Measurements from ENCODE around the gene SMAD2.
"Not testable (repeated sequence)": the region's sequence is repeated elsewhere in the genome, so short reads cannot be mapped to it uniquely, and the experiment has no call there.

SMAD2 gene

GRCh38 chr18:47829831-47830230, 100.6 kb downstream of the SMAD2 start:
- no peak overlapping the region for H3K14ac ChIP-seq (ENCODE audit: low read length in 2 of 2)
- peaks cover 4% of the 10 kb centered on the region for H3K4me1 ChIP-seq (ENCODE audit: control insufficient read depth, insufficient read depth, low read depth, low read length)
- no peak overlapping the region for H4K91ac ChIP-seq (ENCODE audit: low read length)
- no CpG with 5 or more reads among the region's 3 CpGs for WGBS
- no peak overlapping the region for H2BK12ac ChIP-seq (ENCODE audit: low read length in 2 of 2)
- H2AK5ac ChIP-seq (ENCODE audit: low read length, severe bottlenecking), result no peak overlapping the region
- H3K4me3 ChIP-seq (ENCODE audit: insufficient read depth in 1 of 2, low read depth in 1 of 2, low read length in 2 of 2), result no peak overlapping the region
- no peak overlapping the region for H3K4me2 ChIP-seq (ENCODE audit: low read length, poor library complexity, severe bottlenecking)
- peaks cover 6 to 58% of the 10 kb centered on the region in 2 experiments for H3K36me3 ChIP-seq (ENCODE audit: control insufficient read depth in 1 of 2, insufficient read depth in 2 of 2, low read depth in 1 of 2, low read length in 2 of 2)
- H3K27me3 ChIP-seq (ENCODE audit: control insufficient read depth in 1 of 2, insufficient read depth in 1 of 2, low read length in 2 of 2), result no peaks in the 10 kb centered on the region
- H2BK120ac ChIP-seq (ENCODE audit: low read depth, low read length), result no peak overlapping the region
- H3K18ac ChIP-seq (ENCODE audit: low read depth in 1 of 2, low read length in 2 of 2), result no peak overlapping the region
- H3K9me3 ChIP-seq (ENCODE audit: control insufficient read depth, low read length), result no peaks in the 10 kb centered on the region
- H3K23ac ChIP-seq (ENCODE audit: low read length in 2 of 2), result no peak overlapping the region
- H2AFZ ChIP-seq (ENCODE audit: low read depth, low read length), result no peak overlapping the region
- H3K4ac ChIP-seq (ENCODE audit: low read depth in 1 of 2, low read length in 2 of 2), result no peak overlapping the region
- H3K27ac ChIP-seq (ENCODE audit: low read length, poor library complexity, severe bottlenecking), result no peak overlapping the region
- H3K79me1 ChIP-seq (replicated peaks; ENCODE audit: low read length, poor library complexity, severe bottlenecking), result peaks cover 8% of the 10 kb centered on the region
- no peak for DNase-seq
- no peak overlapping the region for H4K8ac ChIP-seq (ENCODE audit: low read length)
- H2BK5ac ChIP-seq (ENCODE audit: low read depth, low read length, poor library complexity, severe bottlenecking), result no peak overlapping the region
- no peak overlapping the region for H2BK15ac ChIP-seq (ENCODE audit: low read depth, poor library complexity, severe bottlenecking)
- no peak overlapping the region for H3K9ac ChIP-seq (ENCODE audit: low read length)

- H3K9ac ChIP-seq (ENCODE audit: low read length); H2BK5ac ChIP-seq (ENCODE audit: low read depth, low read length, poor library complexity, severe bottlenecking); H3K9me3 ChIP-seq (ENCODE audit: control insufficient read depth, low read length); H3K4me2 ChIP-seq (ENCODE audit: low read length, poor library complexity, severe bottlenecking); H3K27ac ChIP-seq (ENCODE audit: low read length, poor library complexity, severe bottlenecking); H2AFZ ChIP-seq (ENCODE audit: low read depth, low read length); DNase-seq; H2BK12ac ChIP-seq (ENCODE audit: low read length in 2 of 2); H3K79me1 ChIP-seq (replicated peaks; ENCODE audit: low read length, poor library complexity, severe bottlenecking); H3K14ac ChIP-seq (ENCODE audit: low read length in 2 of 2); H3K27me3 ChIP-seq (ENCODE audit: control insufficient read depth in 1 of 2, insufficient read depth in 1 of 2, low read length in 2 of 2); H3K23ac ChIP-seq (ENCODE audit: low read length in 2 of 2); H2BK120ac ChIP-seq (ENCODE audit: low read depth, low read length); H2BK15ac ChIP-seq (ENCODE audit: low read depth, poor library complexity, severe bottlenecking); H3K4ac ChIP-seq (ENCODE audit: low read depth in 1 of 2, low read length in 2 of 2); H3K4me1 ChIP-seq (ENCODE audit: control insufficient read depth, insufficient read depth, low read depth, low read length); H2AK5ac ChIP-seq (ENCODE audit: low read length, severe bottlenecking); H3K4me3 ChIP-seq (ENCODE audit: insufficient read depth in 1 of 2, low read depth in 1 of 2, low read length in 2 of 2); H4K91ac ChIP-seq (ENCODE audit: low read length); H3K18ac ChIP-seq (ENCODE audit: low read depth in 1 of 2, low read length in 2 of 2); H4K8ac ChIP-seq (ENCODE audit: low read length): not testable (repeated sequence)
- H3K36me3 ChIP-seq (ENCODE audit: control insufficient read depth in 1 of 2, insufficient read depth in 2 of 2, low read depth in 1 of 2, low read length in 2 of 2), result peaks cover 6 to 41% of the 10 kb centered on the region in 2 experiments
- WGBS, result 96% methylated on average over 32 of the region's 34 CpGs
Measured at GRCh38 chr18:47828031-47828430, 102.4 kb downstream of the SMAD2 start.

GRCh38 chr18:47826157-47827074, 104.0 kb downstream of the SMAD2 start:
- H3K27me3 ChIP-seq (ENCODE audit: control insufficient read depth in 1 of 2, insufficient read depth in 1 of 2, low read length in 2 of 2), result no peaks in the 10 kb centered on the region
- H3K4me2 ChIP-seq (ENCODE audit: low read length, poor library complexity, severe bottlenecking), result no peak overlapping the region
- H3K4me3 ChIP-seq (ENCODE audit: insufficient read depth in 1 of 2, low read depth in 1 of 2, low read length in 2 of 2), result no peak overlapping the region
- no peak overlapping the region for H4K8ac ChIP-seq (ENCODE audit: low read length)
- DNase-seq, result no peak
- H3K27ac ChIP-seq (ENCODE audit: low read length, poor library complexity, severe bottlenecking), result peak overlapping the region; percentile 8
- peaks cover 4% of the 10 kb centered on the region for H3K4me1 ChIP-seq (ENCODE audit: control insufficient read depth, insufficient read depth, low read depth, low read length)
- no peaks in the 10 kb centered on the region for H3K9me3 ChIP-seq (ENCODE audit: control insufficient read depth, low read length)
- no peak overlapping the region for H2BK5ac ChIP-seq (ENCODE audit: low read depth, low read length, poor library complexity, severe bottlenecking)
- H3K14ac ChIP-seq (ENCODE audit: low read length in 2 of 2), result no peak overlapping the region
- H2BK12ac ChIP-seq (ENCODE audit: low read length in 2 of 2), result no peak overlapping the region
- 100% methylated on average over 4 of the region's 5 CpGs for WGBS
- H3K4ac ChIP-seq (ENCODE audit: low read depth in 1 of 2, low read length in 2 of 2), result no peak overlapping the region
- H3K79me1 ChIP-seq (replicated peaks; ENCODE audit: low read length, poor library complexity, severe bottlenecking), result peaks cover 6% of the 10 kb centered on the region
- no peak overlapping the region for H3K23ac ChIP-seq (ENCODE audit: low read length in 2 of 2)
- H2AK5ac ChIP-seq (ENCODE audit: low read length, severe bottlenecking), result no peak overlapping the region
- no peak overlapping the region for H4K91ac ChIP-seq (ENCODE audit: low read length)
- no peak overlapping the region for H2BK120ac ChIP-seq (ENCODE audit: low read depth, low read length)
- H2BK15ac ChIP-seq (ENCODE audit: low read depth, poor library complexity, severe bottlenecking), result no peak overlapping the region
- no peak overlapping the region for H2AFZ ChIP-seq (ENCODE audit: low read depth, low read length)
- H3K9ac ChIP-seq (ENCODE audit: low read length), result no peak overlapping the region
- peaks cover 6 to 33% of the 10 kb centered on the region in 2 experiments for H3K36me3 ChIP-seq (ENCODE audit: control insufficient read depth in 1 of 2, insufficient read depth in 2 of 2, low read depth in 1 of 2, low read length in 2 of 2)
- no peak overlapping the region for H3K18ac ChIP-seq (ENCODE audit: low read depth in 1 of 2, low read length in 2 of 2)

GRCh38 chr18:47821314-47821713, 109.1 kb downstream of the SMAD2 start:
- no peaks in the 10 kb centered on the region for H3K9me3 ChIP-seq (ENCODE audit: control insufficient read depth, low read length)
- H3K27ac ChIP-seq (ENCODE audit: low read length, poor library complexity, severe bottlenecking), result no peak overlapping the region
- H2BK5ac ChIP-seq (ENCODE audit: low read depth, low read length, poor library complexity, severe bottlenecking), result no peak overlapping the region
- no peak overlapping the region for H3K14ac ChIP-seq (ENCODE audit: low read length in 2 of 2)
- no peak overlapping the region for H2BK12ac ChIP-seq (ENCODE audit: low read length in 2 of 2)
- 99% methylated on average over 3 of the region's 3 CpGs for WGBS
- peaks cover 4 to 13% of the 10 kb centered on the region in 2 experiments for H3K36me3 ChIP-seq (ENCODE audit: control insufficient read depth in 1 of 2, insufficient read depth in 2 of 2, low read depth in 1 of 2, low read length in 2 of 2)
- H3K4me1 ChIP-seq (ENCODE audit: control insufficient read depth, insufficient read depth, low read depth, low read length), result peaks cover 4% of the 10 kb centered on the region
- H3K23ac ChIP-seq (ENCODE audit: low read length in 2 of 2), result no peak overlapping the region
- no peaks in the 10 kb centered on the region for H3K27me3 ChIP-seq (ENCODE audit: control insufficient read depth in 1 of 2, insufficient read depth in 1 of 2, low read length in 2 of 2)
- H2BK15ac ChIP-seq (ENCODE audit: low read depth, poor library complexity, severe bottlenecking), result no peak overlapping the region
- H3K4ac ChIP-seq (ENCODE audit: low read depth in 1 of 2, low read length in 2 of 2), result no peak overlapping the region
- H3K4me3 ChIP-seq (ENCODE audit: insufficient read depth in 1 of 2, low read depth in 1 of 2, low read length in 2 of 2), result no peak overlapping the region
- no peak overlapping the region for H2BK120ac ChIP-seq (ENCODE audit: low read depth, low read length)
- no peak overlapping the region for H3K18ac ChIP-seq (ENCODE audit: low read depth in 1 of 2, low read length in 2 of 2)
- H2AFZ ChIP-seq (ENCODE audit: low read depth, low read length), result no peak overlapping the region
- H4K8ac ChIP-seq (ENCODE audit: low read length), result no peak overlapping the region
- no peak overlapping the region for H2AK5ac ChIP-seq (ENCODE audit: low read length, severe bottlenecking)
- H3K79me1 ChIP-seq (replicated peaks; ENCODE audit: low read length, poor library complexity, severe bottlenecking), result peaks cover 5% of the 10 kb centered on the region
- H3K9ac ChIP-seq (ENCODE audit: low read length), result no peak overlapping the region
- no peak for DNase-seq
- no peak overlapping the region for H4K91ac ChIP-seq (ENCODE audit: low read length)
- H3K4me2 ChIP-seq (ENCODE audit: low read length, poor library complexity, severe bottlenecking), result no peak overlapping the region
